H1 (cell line): ENCODE data around the gene TSGA10IP.

ENCODE experiments used
- CHD7 ChIP-seq: fragments of 300-600 bp; sonication (generic); IDR thresholded peaks from 2 replicates; pipeline ENCODE4 v1.7.1; 2012; ENCODE audit warnings: low read length, moderate library complexity, mild to moderate bottlenecking, inconsistent platforms; ENCODE audit not compliant: insufficient replicate concordance
- CTCF ChIP-seq, 3 experiments: IDR thresholded peaks; 1 replicate in 2 of 3; 2 replicates in 1 of 3; pipeline versions ENCODE4 v1.5.1 to v1.6.1; 2011; ENCODE audit warnings: low read length in 3 of 3, mild to moderate bottlenecking in 3 of 3, inconsistent platforms in 2 of 3, low read depth in 1 of 3, moderate library complexity in 1 of 3; ENCODE audit not compliant: insufficient read depth in 1 of 3; ENCODE audit errors: control extremely low read depth in 1 of 3
- HDAC2 ChIP-seq, 2 experiments: fragments of 300-600 bp in 1 of 2; sonication (generic) in 1 of 2; IDR thresholded peaks; 2 replicates each; pipeline ENCODE4 v1.6.1; 2011 to 2012; ENCODE audit warnings: low read depth in 2 of 2, low read length in 2 of 2, mild to moderate bottlenecking in 2 of 2, moderate library complexity in 2 of 2, borderline replicate concordance in 1 of 2, inconsistent platforms in 1 of 2
- TAF1 ChIP-seq: IDR thresholded peaks from 2 replicates; pipeline ENCODE4 v1.6.1; 2011; ENCODE audit warnings: mild to moderate bottlenecking, low read depth, low read length

- TF ChIP-seq CTCF (IDR thresholded peaks at IDR 0.05; ENCODE audit: control extremely low read depth in 1 of 3, insufficient read depth in 1 of 3, low read depth in 1 of 3, low read length in 3 of 3) (no peak), HDAC2 (IDR thresholded peaks at IDR 0.05; ENCODE audit: borderline replicate concordance in 1 of 2, low read depth in 2 of 2, low read length in 2 of 2) (no peak), TAF1 (no peak), CHD7 (no peak)
These were observed 22.7 kb upstream of the TSGA10IP start for GRCh38 chr11:65922565-65922964.
